GM12878 (cell line): ENCODE measurements around the gene ARHGEF25. TPM values are rescaled to one million over a fixed set of nuclear protein-coding genes. Genes with fewer than 3 reads are reported as not detected.

Experiments
- ATF7 ChIP-seq: fragments of 450-650 bp; IDR thresholded peaks from 2 replicates; pipeline ENCODE4 v1.6.1; 2016; ENCODE audit warnings: low read depth, mild to moderate bottlenecking
- CBX5 ChIP-seq: sonication (generic); IDR thresholded peaks from 2 replicates; pipeline ENCODE4 v1.6.1; 2016; ENCODE audit warnings: low read depth, moderate library complexity, mild to moderate bottlenecking, inconsistent platforms
- CEBPB ChIP-seq, 2 experiments: fragments of 150-350 bp in 1 of 2; IDR thresholded peaks; 2 replicates each; pipeline ENCODE4 v1.6.1; 2012 to 2014; ENCODE audit warnings: low read depth in 2 of 2, low read length in 2 of 2, borderline replicate concordance in 1 of 2, inconsistent platforms in 1 of 2
- CREM ChIP-seq: IDR thresholded peaks from 2 replicates; pipeline ENCODE4 v1.6.1; 2014; ENCODE audit warnings: antibody characterized with exemption, low read depth
- CUX1 ChIP-seq: IDR thresholded peaks from 2 replicates; pipeline ENCODE4 v1.6.1; 2012; ENCODE audit warnings: improper control_type of control experiment, low read depth, low read length; ENCODE audit not compliant: insufficient replicate concordance
- E2F8 ChIP-seq: fragments of 450-650 bp; IDR thresholded peaks from 2 replicates; pipeline ENCODE4 v1.6.1; 2018; ENCODE audit warnings: mild to moderate bottlenecking, low read depth, moderate library complexity; ENCODE audit not compliant: partially characterized antibody
- GATAD2B ChIP-seq: fragments of 450-650 bp; conservative IDR thresholded peaks from 2 replicates; pipeline ENCODE4 v1.6.1; 2017; ENCODE audit warnings: low read depth, mild to moderate bottlenecking, moderate library complexity
- HDGF ChIP-seq: fragments of 450-650 bp; IDR thresholded peaks from 2 replicates; pipeline ENCODE4 v1.6.1; 2016; ENCODE audit warnings: antibody characterized with exemption
- HSF1 ChIP-seq: fragments of 150-350 bp; IDR thresholded peaks from 2 replicates; pipeline ENCODE4 v1.6.1; 2014; ENCODE audit warnings: mild to moderate bottlenecking, low read depth, low read length
- KAT2A ChIP-seq: conservative IDR thresholded peaks from 2 replicates; pipeline ENCODE4 v1.6.1; 2011; ENCODE audit warnings: low read depth, low read length; ENCODE audit not compliant: control insufficient read depth
- KLF5 ChIP-seq: fragments of 450-650 bp; IDR thresholded peaks from 2 replicates; pipeline ENCODE4 v1.6.1; 2014; ENCODE audit warnings: mild to moderate bottlenecking; ENCODE audit not compliant: partially characterized antibody
- STAT3 ChIP-seq: IDR thresholded peaks from 2 replicates; pipeline ENCODE4 v1.6.1; 2011; ENCODE audit warnings: low read depth, low read length, improper control_type of control experiment
- TCF12 ChIP-seq: IDR thresholded peaks from 2 replicates; pipeline ENCODE4 v1.6.1; 2011; ENCODE audit warnings: low read depth, mild to moderate bottlenecking, low read length
- WRNIP1 ChIP-seq: IDR thresholded peaks from 2 replicates; pipeline ENCODE4 v1.6.1; 2011; ENCODE audit warnings: low read depth, low read length, improper control_type of control experiment, borderline replicate concordance
- ZNF24 ChIP-seq: fragments of 450-650 bp; IDR thresholded peaks from 2 replicates; pipeline ENCODE4 v1.6.1; 2017; ENCODE audit warnings: antibody characterized with exemption, mild to moderate bottlenecking
- polyA plus RNA-seq, 11 experiments: library from polyadenylated mRNA; depleted of rRNA in 4 of 11; unstranded in 6 of 11; stranded (reverse) in 5 of 11; fragments of >200 nt; fragmentation: Nextera tagmentation in 4 of 11; fragmentation: Illumina TruSeq in 1 of 11; extraction: Ambion mirVana in 4 of 11; extraction: Trizol in 1 of 11; gene quantifications; 1 replicate in 1 of 11; 2 replicates in 10 of 11; pipeline versions ENCODE4 v1.2.1 to v1.2.3, GENCODE V29; 2011 to 2016; ENCODE audit warnings: inconsistent platforms in 2 of 11, missing spikeins in 2 of 11, low read depth in 1 of 11
- total RNA-seq, 4 experiments: library from RNA; depleted of rRNA in 3 of 4; stranded (reverse); fragments of >200 nt in 3 of 4; fragmentation: Illumina TruSeq in 1 of 4; extraction: Trizol in 1 of 4; gene quantifications; 2 replicates each; pipeline versions ENCODE4 v1.2.1 to v1.2.3, GENCODE V29; 2013 to 2021
- TF ChIP-seq, protein P1 (sequence below): fragments of 450-650 bp; IDR thresholded peaks from 2 replicates; pipeline ENCODE4 v1.6.1; 2017; ENCODE audit warnings: mild to moderate bottlenecking
- TF ChIP-seq, protein P2 (sequence below): IDR thresholded peaks from 2 replicates; pipeline ENCODE4 v1.6.1; 2011; ENCODE audit warnings: low read depth, mild to moderate bottlenecking, low read length, moderate library complexity, borderline replicate concordance; ENCODE audit errors: extremely low read depth

ARHGEF25 gene
- total and polyA plus RNA-seq, 10 of the 15 experiments (the other 5 are each of a cell fraction or from before 2014, with no cell fraction given), result 0.08 to 4.5 (median 1.2) TPM; not detected in 3

GRCh38 chr12:57614178-57614947, 3.1 kb downstream of the ARHGEF25 start (continued):
- TF ChIP-seq KLF5, result no peak
- peak; percentile 83 for TF ChIP-seq TCF12
- TF ChIP-seq CUX1, result no peak
- no peak for TF ChIP-seq ZNF24
- TF ChIP-seq CEBPB (IDR thresholded peaks at IDR 0.05; ENCODE audit: borderline replicate concordance in 1 of 2, low read depth in 2 of 2, low read length in 2 of 2), result no peak
- TF ChIP-seq, protein P1, sequence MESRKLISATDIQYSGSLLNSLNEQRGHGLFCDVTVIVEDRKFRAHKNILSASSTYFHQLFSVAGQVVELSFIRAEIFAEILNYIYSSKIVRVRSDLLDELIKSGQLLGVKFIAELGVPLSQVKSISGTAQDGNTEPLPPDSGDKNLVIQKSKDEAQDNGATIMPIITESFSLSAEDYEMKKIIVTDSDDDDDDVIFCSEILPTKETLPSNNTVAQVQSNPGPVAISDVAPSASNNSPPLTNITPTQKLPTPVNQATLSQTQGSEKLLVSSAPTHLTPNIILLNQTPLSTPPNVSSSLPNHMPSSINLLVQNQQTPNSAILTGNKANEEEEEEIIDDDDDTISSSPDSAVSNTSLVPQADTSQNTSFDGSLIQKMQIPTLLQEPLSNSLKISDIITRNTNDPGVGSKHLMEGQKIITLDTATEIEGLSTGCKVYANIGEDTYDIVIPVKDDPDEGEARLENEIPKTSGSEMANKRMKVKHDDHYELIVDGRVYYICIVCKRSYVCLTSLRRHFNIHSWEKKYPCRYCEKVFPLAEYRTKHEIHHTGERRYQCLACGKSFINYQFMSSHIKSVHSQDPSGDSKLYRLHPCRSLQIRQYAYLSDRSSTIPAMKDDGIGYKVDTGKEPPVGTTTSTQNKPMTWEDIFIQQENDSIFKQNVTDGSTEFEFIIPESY, result no peak
- TF ChIP-seq HDGF, result no peak
- TF ChIP-seq KAT2A, result no peak
- no peak; the same call in 1 of the 2 replicates for TF ChIP-seq GATAD2B
- no peak for TF ChIP-seq WRNIP1
- no peak for TF ChIP-seq E2F8
- TF ChIP-seq STAT3, result no peak
- TF ChIP-seq, protein P2, sequence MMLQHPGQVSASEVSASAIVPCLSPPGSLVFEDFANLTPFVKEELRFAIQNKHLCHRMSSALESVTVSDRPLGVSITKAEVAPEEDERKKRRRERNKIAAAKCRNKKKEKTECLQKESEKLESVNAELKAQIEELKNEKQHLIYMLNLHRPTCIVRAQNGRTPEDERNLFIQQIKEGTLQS, result 0 out of 2 replicates have a peak, but pooled peaks have one; percentile 24
- TF ChIP-seq ATF7, result no peak; the same call in 1 of the 2 replicates
- TF ChIP-seq CBX5, result no peak
- TF ChIP-seq HSF1, result no peak
- TF ChIP-seq CREM, result no peak
